ENCODE measurements around the gene TBL1X. TPM values are rescaled to one million over a fixed set of nuclear protein-coding genes. Genes with fewer than 3 reads are reported as not detected.

The TBL1X gene
- total and polyA plus RNA-seq, 2 donors (not counting 1 experiment from before 2014, with no cell fraction given): 8.8 to 65.1 TPM

- no peak overlapping the region for H3K27ac Mint-ChIP-seq
- CTCF ChIA-PET: no interaction called here
- no peak for ATAC-seq (ENCODE audit: low read depth)
Observed at GRCh38 chrX:9597361-9598035, 132.6 kb downstream of the TBL1X start.

More at GRCh38 chrX:9597361-9598035, 132.6 kb downstream of the TBL1X start:
- H4K20me1 ChIP-seq (ENCODE audit: control insufficient read depth, insufficient read depth, low read length, poor library complexity, severe bottlenecking): peaks cover 16% of the 10 kb centered on the region
- POLR2A ChIA-PET: no interaction called here
- Mint-ChIP-seq H3K9me3 (ENCODE audit: insufficient read depth) (no peaks in the 10 kb centered on the region), H3K4me1 (peaks cover 40% of the 10 kb centered on the region), H3K4me3 (no peak overlapping the region), H3K27me3 (no peaks in the 10 kb centered on the region)
- H3K36me3 ChIP-seq (replicated peaks in 1 of 2; ENCODE audit: control extremely low read depth in 1 of 2, control insufficient read depth in 1 of 2, extremely low read depth in 1 of 2, insufficient read depth in 2 of 2, low read length in 1 of 2): no peaks in the 10 kb centered on the region
- TF ChIP-seq EZH2 (IDR thresholded peaks at IDR 0.05; ENCODE audit: borderline replicate concordance, insufficient read depth, low read depth, low read length, poor library complexity, severe bottlenecking) (no peak), CTCF (IDR thresholded peaks at IDR 0.05) (no peak)
- no peak overlapping the region for H3K4me3 ChIP-seq (ENCODE audit: control extremely low read depth in 1 of 5, extremely low read depth in 1 of 5, insufficient read depth in 1 of 5, low read depth in 2 of 5, low read length in 4 of 5)
- WGBS (ENCODE audit: insufficient coverage): 95% methylated on average over 11 of the region's 13 CpGs
- peaks cover 16% of the 10 kb centered on the region for H3K79me2 ChIP-seq (ENCODE audit: control insufficient read depth, insufficient read depth, low read length)
- DNase-seq: no peak
- H3K9ac ChIP-seq (ENCODE audit: low read length): no peak overlapping the region
- peaks cover 9 to 10% of the 10 kb centered on the region in 2 donors for H3K4me1 ChIP-seq (ENCODE audit: control insufficient read depth in 2 of 2, insufficient read depth in 2 of 2, low read length in 2 of 2)
- peaks cover 0 to 3% (median 0%) of the 10 kb centered on the region in 3 donors for H3K9me3 ChIP-seq (ENCODE audit: control extremely low read depth in 1 of 3, control insufficient read depth in 2 of 3, insufficient read depth in 1 of 3, low read length in 2 of 3)
- H3K4me2 ChIP-seq (replicated peaks; ENCODE audit: low read depth, low read length, poor library complexity, severe bottlenecking): no peak overlapping the region
- H3K27me3 ChIP-seq (replicated peaks in 1 of 4; ENCODE audit: control extremely low read depth in 1 of 4, control insufficient read depth in 3 of 4, insufficient read depth in 4 of 4, low read length in 3 of 4): no peaks in the 10 kb centered on the region
- intact Hi-C loops (cut with micrococcal nuclease): no loop called here
- no peak overlapping the region for H2AFZ ChIP-seq (ENCODE audit: insufficient read depth, low read depth, low read length, poor library complexity, severe bottlenecking)
- no peak overlapping the region for H3K27ac ChIP-seq (ENCODE audit: low read length in 2 of 2)

Measured in B cell (primary cell).